ENCODE results near the gene ADK.
"Not testable (repeated sequence)": the region's sequence is repeated elsewhere in the genome, so short reads cannot be mapped to it uniquely, and the experiment has no call there.

ADK gene

DNA sequence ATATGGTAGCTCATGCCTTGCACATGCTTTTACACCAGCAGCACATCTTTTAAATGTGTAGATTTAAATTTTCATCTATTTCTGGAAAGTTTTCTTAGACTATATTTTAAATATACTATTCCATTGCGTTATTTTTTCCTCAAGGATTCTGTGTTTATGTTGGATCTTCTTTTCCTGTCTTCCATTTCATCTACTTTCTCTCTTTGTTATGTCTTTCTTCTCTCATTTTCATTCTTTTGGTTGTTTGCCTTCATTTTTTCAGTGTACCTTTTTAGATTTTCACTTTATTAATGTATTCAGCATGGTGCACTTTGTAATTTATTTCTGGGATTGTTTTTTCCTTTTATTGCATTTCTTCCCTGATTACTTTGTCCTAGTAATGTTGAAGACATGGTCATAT is 329.8 kb downstream of the ADK start:
- DNase-seq (ENCODE audit: low read depth in 3 of 3, low spot score in 1 of 3) = no peak

DNA sequence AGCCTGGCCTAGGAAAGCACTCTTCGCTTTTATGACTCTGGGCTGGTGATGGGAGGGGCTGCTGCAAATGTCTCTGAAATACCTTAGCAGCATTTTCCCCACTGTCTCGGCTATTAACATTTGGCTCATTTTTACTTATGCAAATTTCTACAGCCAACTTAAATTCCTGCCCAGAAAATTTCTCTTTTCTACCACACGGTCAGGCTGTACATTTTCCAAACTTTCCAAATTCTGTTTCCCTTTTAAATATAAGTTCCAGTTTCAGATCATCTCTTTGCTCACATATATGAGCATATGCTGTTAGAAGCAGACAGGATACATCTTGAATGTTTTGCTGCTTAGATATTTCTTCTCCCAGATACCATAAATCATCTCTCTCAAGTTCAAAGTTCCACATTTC is 332.3 kb downstream of the ADK start:
- DNase-seq (ENCODE audit: low read depth in 3 of 3, low spot score in 1 of 3) = no peak

DNA sequence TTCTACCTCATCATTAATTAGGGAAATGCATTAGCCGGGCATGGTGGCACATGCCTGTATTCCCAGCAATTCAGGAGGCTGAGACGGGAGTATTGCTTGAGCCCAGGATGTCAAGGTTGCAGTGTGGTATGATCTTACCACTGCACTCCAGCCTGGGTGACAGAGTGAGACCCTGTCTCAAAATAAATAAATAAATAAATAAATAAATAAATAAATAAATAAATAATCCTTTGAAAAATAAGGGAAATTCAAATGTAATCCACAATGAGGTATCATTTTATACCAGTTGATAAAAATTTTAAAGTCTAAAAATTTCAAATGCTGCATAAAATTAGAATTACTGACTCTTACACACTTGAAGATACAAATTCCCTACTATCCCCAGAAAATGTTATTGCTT is 334.3 kb downstream of the ADK start:
- no peak for DNase-seq (ENCODE audit: low read depth in 3 of 3, low spot score in 1 of 3)

DNA sequence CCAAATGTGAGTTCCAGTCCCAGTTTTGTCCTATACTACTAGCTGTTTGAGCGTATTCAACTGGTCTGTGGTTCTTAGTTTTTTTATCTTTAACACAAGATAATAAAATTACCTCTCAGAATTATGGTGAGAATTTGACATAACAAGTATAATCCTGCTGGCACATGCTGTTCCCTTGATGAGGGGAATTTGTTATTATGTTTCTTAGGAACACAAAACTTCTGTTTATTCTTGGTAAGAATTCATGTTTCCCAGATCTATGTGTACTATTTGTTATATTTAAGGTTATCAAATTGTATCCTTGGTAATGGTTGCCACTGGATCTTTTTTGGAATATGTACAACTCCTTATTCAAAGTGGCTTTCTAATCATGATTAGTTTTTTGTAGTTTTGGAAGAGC is 335.6 kb downstream of the ADK start:
- no peak for DNase-seq (ENCODE audit: low read depth in 3 of 3, low spot score in 1 of 3)

DNA sequence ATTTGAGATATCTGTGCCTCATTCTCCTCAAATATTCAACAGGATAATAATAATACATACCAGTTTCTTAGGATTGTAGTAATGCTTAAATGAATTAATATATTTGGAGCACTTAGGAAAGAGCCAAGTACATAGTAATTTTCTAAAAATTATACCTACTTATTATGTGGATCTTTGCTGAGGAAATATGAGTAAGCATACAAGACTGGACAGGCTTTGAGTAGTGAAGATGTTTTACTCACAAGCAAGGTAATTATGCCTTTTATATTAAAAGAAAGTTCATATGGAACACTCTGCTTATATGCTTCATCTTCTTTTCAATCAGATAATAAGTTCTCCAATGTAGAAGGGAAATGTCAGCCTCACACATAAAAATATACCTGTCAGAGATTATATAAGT is 337.9 kb downstream of the ADK start:
- no peak for DNase-seq (ENCODE audit: low read depth in 3 of 3, low spot score in 1 of 3)

DNA sequence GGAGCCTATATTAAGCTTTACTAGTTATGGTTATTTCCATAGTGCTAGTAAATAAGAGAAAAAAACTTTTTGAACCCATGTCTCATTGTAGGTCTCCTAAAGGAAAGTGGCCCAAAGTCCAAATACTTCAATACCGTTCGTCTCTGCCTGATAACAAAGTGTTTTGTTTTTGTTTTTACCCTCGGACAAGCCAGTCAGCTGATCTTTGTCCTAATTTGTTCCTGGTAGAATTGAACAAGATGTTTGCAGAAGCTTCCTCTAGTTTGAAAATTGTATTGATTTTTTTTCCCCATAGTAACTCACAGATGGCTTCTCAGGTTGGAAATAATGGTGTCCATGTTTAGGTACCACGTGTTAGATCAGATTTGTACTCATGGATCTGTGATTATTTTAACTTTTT is 339.5 kb downstream of the ADK start:
- no peak for DNase-seq (ENCODE audit: low read depth in 3 of 3, low spot score in 1 of 3)

DNA sequence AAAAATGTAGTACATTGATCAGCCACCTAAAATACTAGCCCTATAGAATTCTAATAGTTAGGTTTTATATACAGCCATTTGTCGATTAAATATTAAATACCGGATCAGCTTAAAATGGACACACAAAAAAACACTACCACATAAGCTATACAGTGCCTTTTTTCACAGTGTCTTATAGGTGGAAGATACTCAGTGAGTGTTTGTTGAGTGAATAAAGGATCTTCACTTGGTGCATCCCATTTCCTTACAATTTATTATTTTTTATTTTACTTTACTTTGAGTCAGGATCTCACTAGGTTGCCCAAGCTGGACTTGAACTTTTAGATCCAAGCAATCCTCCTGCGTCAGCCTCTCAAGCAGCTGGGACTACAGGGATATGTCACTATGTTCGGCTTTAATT is 340.0 kb downstream of the ADK start:
- no peak for DNase-seq (ENCODE audit: low read depth in 3 of 3, low spot score in 1 of 3)

DNA sequence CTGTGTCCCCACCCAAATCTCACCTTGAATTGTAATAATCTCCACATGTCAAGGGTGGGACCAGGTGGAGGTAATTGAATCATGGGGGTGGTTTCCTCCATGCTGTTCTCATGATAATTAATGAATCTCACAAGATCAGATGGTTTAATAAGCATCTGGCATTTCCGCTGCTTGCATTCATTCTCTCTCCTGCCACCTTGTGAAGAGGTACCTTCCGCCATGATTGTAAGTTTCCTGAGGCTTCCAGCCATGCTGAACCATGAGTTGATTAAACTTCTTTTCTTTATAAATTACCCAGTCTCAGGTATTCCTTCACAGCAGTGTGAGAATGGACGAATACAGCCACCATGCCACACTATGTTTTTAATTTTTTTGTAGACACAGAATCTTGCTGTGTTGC is 345.3 kb downstream of the ADK start:
- not testable (repeated sequence) for DNase-seq (ENCODE audit: low read depth in 3 of 3, low spot score in 1 of 3)

DNA sequence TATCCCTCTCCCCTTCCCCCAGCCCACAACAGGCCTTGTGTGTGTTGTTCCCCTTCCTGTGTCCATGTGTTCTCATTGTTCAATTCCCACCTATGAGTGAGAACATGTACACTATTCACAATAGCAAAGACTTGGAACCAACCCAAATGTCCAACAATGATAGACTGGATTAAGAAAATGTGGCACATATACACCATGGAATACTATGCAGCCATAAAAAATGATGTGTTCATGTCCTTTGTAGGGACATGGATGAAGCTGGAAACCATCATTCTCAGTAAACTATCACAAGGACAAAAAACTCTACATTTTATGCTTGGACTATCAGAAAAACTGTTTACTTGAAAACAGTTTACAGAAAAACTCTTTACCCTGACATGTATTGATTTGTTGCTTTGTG is 347.6 kb downstream of the ADK start:
- DNase-seq (ENCODE audit: low read depth in 3 of 3, low spot score in 1 of 3) = not testable (repeated sequence)

DNA sequence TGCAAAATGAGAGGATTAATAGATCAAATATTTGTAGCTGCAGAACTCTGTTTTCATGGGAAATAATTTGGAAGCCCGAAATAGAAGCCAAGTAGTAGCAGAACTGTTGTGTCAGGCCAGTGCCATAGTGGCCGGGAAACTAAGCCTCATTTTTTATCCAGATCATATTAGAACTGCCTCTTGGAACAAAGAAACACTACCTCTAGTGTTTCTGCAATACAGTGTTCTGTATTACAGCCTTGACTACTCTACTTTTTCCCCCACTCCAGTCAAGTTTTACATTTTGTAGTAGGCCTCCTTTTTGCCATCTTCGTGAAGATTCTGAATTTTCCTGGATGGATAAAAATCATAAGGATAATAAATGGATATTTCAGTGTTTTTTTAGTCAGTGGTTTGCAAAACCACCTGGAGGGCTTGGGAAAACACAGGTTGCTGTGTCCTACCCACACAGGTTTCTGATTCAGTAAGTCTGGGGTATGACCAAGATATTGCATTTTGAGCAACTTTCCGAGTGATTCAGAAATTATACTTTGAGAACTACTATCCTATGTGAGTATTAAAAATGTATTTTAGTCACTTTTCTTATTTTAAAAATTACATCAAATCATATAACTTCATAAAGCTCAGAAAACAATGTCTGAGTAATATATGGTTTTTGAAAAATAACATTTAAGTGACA is 349.1 kb downstream of the ADK start:
- DNase-seq (ENCODE audit: low read depth in 3 of 3, low spot score in 1 of 3) = no peak

DNA sequence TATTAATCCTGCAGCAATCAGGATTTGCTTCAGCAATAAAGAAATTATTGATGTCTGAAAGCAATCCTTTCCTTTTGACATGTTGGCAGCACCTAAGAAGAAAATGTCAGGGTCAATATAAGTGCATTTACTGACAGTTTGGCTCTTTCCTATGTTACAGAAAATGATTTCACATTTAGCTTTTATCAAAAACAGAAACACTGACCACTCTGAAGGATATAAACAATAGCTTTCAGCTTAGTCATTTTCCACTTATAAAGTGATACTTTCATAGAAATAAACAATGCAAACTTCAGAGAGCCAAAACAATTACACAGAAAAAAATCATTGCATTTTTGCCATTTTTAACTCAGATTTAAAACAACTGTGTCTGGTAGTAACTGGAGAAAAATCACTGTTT is 349.8 kb downstream of the ADK start:
- DNase-seq (ENCODE audit: low read depth in 3 of 3, low spot score in 1 of 3) = no peak

DNA sequence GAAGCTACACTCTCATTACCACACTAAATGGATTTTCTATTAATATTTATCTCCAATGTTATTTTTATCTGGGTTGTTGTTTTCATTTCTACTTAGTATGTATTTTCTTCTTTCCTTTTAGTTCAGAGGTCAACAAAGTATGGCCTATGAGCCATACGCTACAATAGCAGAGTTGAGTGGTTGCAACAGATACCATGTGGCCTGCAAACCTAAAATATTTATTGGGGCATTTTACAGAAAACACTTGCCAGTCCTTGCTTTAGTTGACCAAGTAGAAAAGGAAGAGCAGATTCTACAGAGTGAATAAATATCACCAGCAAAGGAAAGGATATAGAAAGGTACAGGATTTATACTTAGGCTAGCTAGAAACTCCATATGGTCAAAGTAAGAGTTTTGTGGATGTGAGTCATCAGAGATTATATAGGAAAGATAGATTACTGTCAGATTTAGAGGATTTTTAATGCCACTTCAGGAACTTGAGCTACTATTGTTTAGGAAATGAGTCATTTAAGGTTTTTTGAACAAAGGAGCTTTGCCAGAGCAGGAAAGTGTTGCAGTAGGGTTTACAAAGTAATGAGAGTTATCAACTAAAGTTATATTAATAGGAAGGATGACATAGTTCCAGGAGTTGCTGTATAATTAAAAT is 352.1 kb downstream of the ADK start:
- DNase-seq (ENCODE audit: low read depth in 3 of 3, low spot score in 1 of 3) = no peak

DNA sequence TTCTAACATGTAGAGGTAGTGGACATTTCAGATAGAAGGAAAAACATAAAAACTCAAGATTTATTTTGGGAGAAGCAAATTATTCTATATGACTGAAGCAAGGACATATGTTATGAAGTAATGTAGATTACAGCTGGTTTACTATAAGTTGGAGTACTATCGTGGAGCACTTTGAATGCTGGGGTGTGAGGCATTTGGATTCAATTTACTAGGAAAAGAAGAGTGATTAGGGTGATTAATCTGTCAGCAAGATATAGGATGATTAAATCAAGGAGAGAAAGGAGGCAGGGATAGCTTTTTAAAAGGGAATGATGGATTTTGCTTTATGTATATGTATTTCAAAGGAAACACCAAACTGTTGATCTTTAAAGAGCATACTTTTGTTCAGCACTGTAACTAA is 356.9 kb downstream of the ADK start:
- no peak for DNase-seq (ENCODE audit: low read depth in 3 of 3, low spot score in 1 of 3)

DNA sequence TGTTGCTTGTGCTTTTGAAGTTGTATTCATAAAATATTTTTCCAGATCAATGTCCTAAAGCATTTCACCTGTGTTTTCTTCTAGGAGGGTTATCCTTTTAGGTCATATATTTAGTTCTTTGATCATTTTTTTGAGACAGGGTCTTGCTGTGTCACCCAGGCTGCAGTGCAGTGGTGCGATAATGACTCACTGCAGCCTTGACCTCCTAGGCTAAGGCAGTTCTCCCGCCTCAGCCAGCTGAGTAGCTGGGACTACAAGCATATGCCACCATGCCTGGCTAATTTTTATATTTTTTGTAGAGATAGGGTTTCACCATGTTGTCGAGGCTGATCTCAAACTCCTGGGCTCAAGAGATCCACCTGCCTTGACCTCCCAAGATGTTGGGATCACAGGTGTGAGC is 359.6 kb downstream of the ADK start:
- no peak for DNase-seq (ENCODE audit: low read depth in 3 of 3, low spot score in 1 of 3)

DNA sequence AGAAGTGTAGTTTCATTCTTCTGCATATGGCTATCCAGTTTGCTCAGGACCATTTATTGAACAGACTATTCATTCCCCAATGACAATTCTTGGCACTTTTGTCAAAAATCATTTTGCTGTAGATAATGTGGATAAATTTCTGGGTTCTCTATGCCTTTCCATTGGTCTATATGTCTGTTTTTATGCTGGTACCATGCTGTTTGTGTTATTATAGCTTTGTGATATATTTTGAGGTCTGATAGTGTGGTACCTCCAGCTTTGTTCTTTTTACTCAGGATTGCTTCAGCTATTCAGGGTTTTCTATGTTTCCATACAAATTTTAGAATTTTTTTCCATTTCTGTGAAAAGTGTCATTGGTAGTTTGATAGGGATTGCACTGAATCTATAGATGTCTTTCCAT is 360.0 kb downstream of the ADK start:
- no peak for DNase-seq (ENCODE audit: low read depth in 3 of 3, low spot score in 1 of 3)

DNA sequence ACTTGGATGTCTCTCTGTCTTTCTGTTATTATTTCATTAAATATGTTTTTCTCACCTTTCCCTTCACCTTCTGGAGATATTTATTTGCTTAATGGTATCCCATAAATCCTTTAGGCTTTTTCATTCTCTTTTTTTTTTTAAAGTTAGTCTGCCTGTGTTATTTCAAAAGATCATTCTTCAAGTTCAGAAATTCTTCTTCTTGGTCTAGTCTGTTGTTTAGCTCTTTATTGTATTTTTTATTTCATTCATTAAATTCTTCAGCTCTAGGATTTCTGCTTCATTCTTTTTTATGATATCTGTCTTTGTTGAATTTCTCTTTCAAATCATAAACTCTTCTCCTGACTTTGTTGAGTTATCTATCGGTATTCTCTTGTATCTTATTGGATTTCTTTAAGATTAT is 363.3 kb downstream of the ADK start:
- no peak for DNase-seq (ENCODE audit: low read depth in 3 of 3, low spot score in 1 of 3)

DNA sequence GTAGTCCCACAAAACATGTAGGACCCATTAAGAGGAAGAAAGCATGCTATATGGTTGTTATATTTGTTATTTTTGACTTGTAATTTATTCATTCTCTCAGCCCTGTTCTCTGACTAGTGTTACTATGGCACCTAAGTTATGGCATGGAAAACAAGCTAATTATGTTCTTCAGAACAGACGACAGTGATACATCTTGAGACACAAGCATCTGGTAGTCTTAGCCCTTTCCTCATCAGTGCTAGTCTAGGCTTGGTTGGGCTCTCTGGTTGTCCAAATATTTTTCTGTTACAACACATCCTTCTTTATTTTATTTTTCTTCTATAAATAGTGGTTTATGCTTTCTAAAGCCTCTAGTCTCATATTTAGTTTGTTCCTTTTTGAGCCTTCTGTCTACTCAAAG is 367.0 kb downstream of the ADK start:
- no peak for DNase-seq (ENCODE audit: low read depth in 3 of 3, low spot score in 1 of 3)

DNA sequence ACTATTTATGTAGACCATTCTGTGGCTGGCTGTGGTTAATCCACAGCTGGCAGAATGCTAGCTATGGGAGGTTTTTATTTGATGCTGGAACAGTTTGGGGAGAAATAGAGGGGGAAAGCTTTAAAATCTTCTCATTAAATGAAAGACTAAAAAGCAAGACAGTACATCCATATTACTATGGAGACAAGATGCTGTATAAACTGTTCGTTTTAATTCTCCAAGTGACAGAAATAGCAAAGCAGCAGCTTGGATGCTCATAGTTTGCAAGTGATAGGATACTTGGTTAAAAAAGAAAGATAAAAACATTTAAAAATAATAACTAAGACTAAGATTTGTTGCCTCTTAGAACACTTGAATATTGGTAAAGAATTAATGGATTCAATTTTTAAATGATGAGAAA is 370.5 kb downstream of the ADK start:
- no peak for DNase-seq (ENCODE audit: low read depth in 3 of 3, low spot score in 1 of 3)

DNA sequence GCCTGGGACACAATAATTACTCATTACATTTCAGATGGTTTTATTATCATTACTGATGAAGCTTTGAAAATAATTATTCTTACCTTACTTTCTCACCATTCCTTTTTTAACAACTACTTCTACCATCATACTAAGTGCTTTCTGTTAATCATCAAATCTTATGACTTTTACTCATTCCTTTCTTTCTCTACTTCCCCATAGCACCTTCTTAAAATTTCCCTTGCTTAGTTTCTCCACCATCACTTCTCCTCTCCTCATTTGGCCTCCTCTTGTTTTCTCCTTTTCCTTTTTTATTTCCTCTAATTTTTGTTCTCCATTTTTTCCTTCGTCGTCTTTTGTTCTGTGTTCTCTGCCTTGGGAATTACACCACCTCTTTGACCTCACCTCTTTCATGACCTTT is 372.2 kb downstream of the ADK start:
- no peak for DNase-seq (ENCODE audit: low read depth in 3 of 3, low spot score in 1 of 3)

DNA sequence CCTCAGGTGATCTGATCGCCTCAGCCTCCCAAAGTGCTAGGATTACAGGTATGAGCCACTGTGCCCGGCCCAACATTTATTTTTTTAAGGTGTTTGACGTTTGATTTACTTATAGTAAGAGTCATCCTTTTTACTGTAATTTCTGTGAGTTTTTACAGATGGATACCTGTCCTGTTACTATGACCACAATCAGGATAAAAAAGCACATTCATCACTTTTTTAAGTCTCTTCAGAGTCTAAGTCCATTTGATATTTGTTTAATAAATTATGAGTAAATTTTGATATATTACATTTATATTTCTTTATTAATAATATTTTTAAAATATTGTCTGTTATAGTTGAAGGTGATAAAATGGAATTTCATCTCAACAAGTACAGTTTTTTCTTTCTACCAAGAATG is 374.9 kb downstream of the ADK start:
- DNase-seq (ENCODE audit: low read depth in 3 of 3, low spot score in 1 of 3) = no peak

DNA sequence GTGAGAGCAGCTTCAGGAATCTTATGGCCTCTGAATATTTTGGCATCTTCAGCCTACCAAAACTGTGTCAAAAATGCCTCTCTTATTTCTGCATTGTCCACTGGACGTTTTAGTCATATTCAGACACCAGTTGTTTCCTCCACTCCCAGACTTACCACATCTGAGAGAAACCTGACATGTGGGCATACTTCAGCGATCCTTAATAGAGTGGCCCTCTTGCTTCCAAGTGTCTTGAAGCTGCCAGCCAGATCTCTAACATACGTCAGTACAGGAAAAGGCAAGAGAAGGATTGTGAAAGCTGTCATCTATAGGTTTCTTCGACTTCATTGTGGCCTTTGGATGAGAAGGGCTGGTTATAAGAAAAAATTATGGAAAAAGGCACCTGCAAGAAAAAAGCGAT is 376.6 kb downstream of the ADK start:
- DNase-seq (ENCODE audit: low read depth in 3 of 3, low spot score in 1 of 3) = not testable (repeated sequence)

DNA sequence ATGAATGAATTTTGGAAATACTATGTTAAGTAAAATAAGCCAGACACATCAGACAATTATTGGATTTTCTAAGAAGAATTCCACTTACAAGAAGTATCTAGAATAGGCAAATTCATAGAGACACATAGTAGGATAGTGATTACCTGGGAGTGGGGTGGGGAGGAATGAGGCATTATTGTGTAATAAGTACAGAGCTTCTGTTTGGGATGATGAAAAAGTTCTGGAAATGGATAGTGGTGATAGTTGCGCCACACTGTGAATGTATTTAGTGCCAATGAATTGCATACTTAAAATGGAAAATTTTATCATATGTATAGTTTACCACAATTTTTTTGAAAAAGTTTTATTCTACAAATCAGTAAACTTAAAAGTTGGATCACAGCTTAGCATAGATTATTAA is 378.2 kb downstream of the ADK start:
- DNase-seq (ENCODE audit: low read depth in 3 of 3, low spot score in 1 of 3) = no peak

DNA sequence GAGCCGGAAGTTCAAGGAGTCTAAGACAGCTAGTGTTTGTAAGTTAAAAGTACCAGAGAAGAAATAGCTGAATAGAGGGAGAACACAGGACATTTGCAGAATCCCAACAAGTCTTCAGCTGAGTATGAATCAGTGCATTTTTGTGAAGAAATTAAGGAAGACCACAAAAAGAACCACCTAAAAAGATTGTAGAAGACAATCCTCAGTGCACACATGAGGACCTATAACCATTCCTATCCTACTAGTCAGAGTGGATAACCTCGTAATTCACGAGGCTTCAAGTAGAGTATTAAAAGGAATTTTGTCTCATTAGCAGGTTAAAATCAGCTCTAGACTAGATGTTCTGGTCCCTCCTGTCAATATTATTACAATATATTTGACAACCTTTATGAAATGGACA is 380.0 kb downstream of the ADK start:
- no peak for DNase-seq (ENCODE audit: low read depth in 3 of 3, low spot score in 1 of 3)

All from stimulated activated CD4-positive, alpha-beta T cell treated with anti-CD3 and anti-CD28 coated beads, TNF-alpha, amount 100 ng/mL, for 1 hour (primary cell).